ENCODE results near the gene FOXN3.

The FOXN3 gene

DNA sequence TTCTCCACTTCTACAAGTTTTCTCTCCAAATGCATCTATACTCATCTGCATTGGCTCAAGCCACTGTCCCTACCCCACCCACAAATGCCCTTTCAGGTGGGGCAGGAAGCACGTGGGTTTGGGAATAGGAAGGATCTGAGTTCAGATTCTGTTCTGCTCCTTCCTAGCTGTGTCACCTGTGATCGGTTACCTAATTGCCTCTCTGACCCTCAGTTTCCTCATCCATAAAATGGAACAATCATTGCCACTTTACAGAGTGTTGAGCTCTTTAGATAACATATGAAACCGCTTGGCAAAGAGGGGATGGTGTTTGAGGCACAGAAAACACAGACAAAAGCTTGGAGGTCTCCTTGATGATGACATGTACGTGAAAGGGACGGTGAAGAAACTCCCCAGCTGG lies 34.5 kb downstream of the FOXN3 start:
- Histone ChIP-seq H2AFZ (ENCODE audit: low read depth, low read length) (no peak overlapping the region), H3K4me3 (ENCODE audit: low read length) (no peak overlapping the region), H3K9me3 (ENCODE audit: low read length) (peaks cover 10% of the 10 kb centered on the region), H3K27me3 (ENCODE audit: insufficient read depth, low read length) (no peaks in the 10 kb centered on the region), H3K36me3 (ENCODE audit: insufficient read depth, low read length) (no peaks in the 10 kb centered on the region), H3K4me1 (ENCODE audit: insufficient read depth, low read length) (no peaks in the 10 kb centered on the region)

- H3K36me3 ChIP-seq (ENCODE audit: insufficient read depth, low read length) = no peaks in the 10 kb centered on the region
- H3K4me1 ChIP-seq (ENCODE audit: insufficient read depth, low read length) = no peaks in the 10 kb centered on the region
- no peaks in the 10 kb centered on the region for H3K27me3 ChIP-seq (ENCODE audit: insufficient read depth, low read length)
- H3K4me3 ChIP-seq (ENCODE audit: low read length) = no peak overlapping the region
- no peak overlapping the region for H2AFZ ChIP-seq (ENCODE audit: low read depth, low read length)
- H3K9me3 ChIP-seq (ENCODE audit: low read length) = peaks cover 10% of the 10 kb centered on the region
Observed at GRCh38 chr14:89379891-89380820, 36.9 kb downstream of the FOXN3 start.

- no peaks in the 10 kb centered on the region for H3K4me1 ChIP-seq (ENCODE audit: insufficient read depth, low read length)
- no peak overlapping the region for H2AFZ ChIP-seq (ENCODE audit: low read depth, low read length)
- no peaks in the 10 kb centered on the region for H3K27me3 ChIP-seq (ENCODE audit: insufficient read depth, low read length)
- no peaks in the 10 kb centered on the region for H3K36me3 ChIP-seq (ENCODE audit: insufficient read depth, low read length)
- H3K4me3 ChIP-seq (ENCODE audit: low read length) = no peak overlapping the region
- peaks cover 10% of the 10 kb centered on the region for H3K9me3 ChIP-seq (ENCODE audit: low read length)
Observed at GRCh38 chr14:89379006-89379405, 38.0 kb downstream of the FOXN3 start.

- Histone ChIP-seq H3K36me3 (ENCODE audit: insufficient read depth, low read length) (no peaks in the 10 kb centered on the region), H2AFZ (ENCODE audit: low read depth, low read length) (no peak overlapping the region), H3K4me3 (ENCODE audit: low read length) (no peak overlapping the region), H3K27me3 (ENCODE audit: insufficient read depth, low read length) (no peaks in the 10 kb centered on the region), H3K9me3 (ENCODE audit: low read length) (peaks cover 10% of the 10 kb centered on the region), H3K4me1 (ENCODE audit: insufficient read depth, low read length) (no peaks in the 10 kb centered on the region)
Observed at GRCh38 chr14:89378119-89378518, 38.9 kb downstream of the FOXN3 start.

DNA sequence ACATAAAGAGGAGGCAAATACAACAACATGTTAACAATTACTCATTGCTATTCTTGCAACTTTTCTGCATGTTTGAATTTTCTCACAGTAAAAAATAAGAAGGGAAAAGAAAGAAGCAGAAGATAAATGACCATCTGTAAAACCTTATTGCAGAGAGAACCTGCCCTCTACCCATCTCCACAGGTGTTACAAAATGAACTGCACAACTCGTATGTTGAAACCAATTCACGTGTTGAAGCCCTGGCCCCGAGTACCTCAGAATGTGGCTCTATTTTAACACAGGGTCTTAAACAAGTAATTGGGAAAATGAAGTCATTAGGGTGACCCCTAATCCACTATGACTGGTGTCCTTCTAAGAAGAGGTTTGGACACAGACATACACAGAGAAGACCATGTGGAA lies 39.5 kb downstream of the FOXN3 start:
- Histone ChIP-seq H3K36me3 (ENCODE audit: insufficient read depth, low read length) (no peaks in the 10 kb centered on the region), H3K9me3 (ENCODE audit: low read length) (peaks cover 10% of the 10 kb centered on the region), H3K4me1 (ENCODE audit: insufficient read depth, low read length) (no peaks in the 10 kb centered on the region), H2AFZ (ENCODE audit: low read depth, low read length) (no peak overlapping the region), H3K27me3 (ENCODE audit: insufficient read depth, low read length) (no peaks in the 10 kb centered on the region), H3K4me3 (ENCODE audit: low read length) (no peak overlapping the region)

GRCh38 chr14:89374908-89375307 lies 42.1 kb downstream of the FOXN3 start:
- Histone ChIP-seq H2AFZ (ENCODE audit: low read depth, low read length) (no peak overlapping the region), H3K36me3 (ENCODE audit: insufficient read depth, low read length) (no peaks in the 10 kb centered on the region), H3K9me3 (ENCODE audit: low read length) (peaks cover 1% of the 10 kb centered on the region), H3K27me3 (ENCODE audit: insufficient read depth, low read length) (no peaks in the 10 kb centered on the region), H3K4me1 (ENCODE audit: insufficient read depth, low read length) (no peaks in the 10 kb centered on the region), H3K4me3 (ENCODE audit: low read length) (no peak overlapping the region)

DNA sequence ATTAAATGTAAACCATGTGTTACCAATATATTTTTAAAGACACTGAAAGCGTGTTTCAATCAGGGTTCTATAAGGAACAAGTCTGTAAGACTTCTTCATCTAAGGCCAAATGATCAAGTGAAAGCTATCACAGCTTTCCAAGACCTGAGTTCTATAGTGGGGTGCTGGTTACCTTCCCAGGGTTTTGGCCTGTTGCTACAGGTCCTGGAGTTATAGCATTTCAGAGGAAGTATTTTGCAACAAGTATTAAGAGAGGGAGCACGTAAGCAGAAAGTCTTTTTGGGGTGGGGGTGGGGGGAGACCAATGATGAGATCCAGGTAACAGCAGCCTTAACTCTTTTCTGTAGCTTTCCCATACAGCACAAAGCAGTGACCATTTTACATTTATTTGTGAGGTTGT lies 43.8 kb downstream of the FOXN3 start:
- no peaks in the 10 kb centered on the region for H3K4me1 ChIP-seq (ENCODE audit: insufficient read depth, low read length)
- H3K4me3 ChIP-seq (ENCODE audit: low read length) = no peak overlapping the region
- H3K27me3 ChIP-seq (ENCODE audit: insufficient read depth, low read length) = no peaks in the 10 kb centered on the region
- H3K36me3 ChIP-seq (ENCODE audit: insufficient read depth, low read length) = no peaks in the 10 kb centered on the region
- H2AFZ ChIP-seq (ENCODE audit: low read depth, low read length) = no peak overlapping the region
- H3K9me3 ChIP-seq (ENCODE audit: low read length) = no peaks in the 10 kb centered on the region

GRCh38 chr14:89372512-89372883 lies 44.5 kb downstream of the FOXN3 start:
- H3K9me3 ChIP-seq (ENCODE audit: low read length) = no peaks in the 10 kb centered on the region
- H3K27me3 ChIP-seq (ENCODE audit: insufficient read depth, low read length) = no peaks in the 10 kb centered on the region
- H3K4me3 ChIP-seq (ENCODE audit: low read length) = no peak overlapping the region
- no peaks in the 10 kb centered on the region for H3K4me1 ChIP-seq (ENCODE audit: insufficient read depth, low read length)
- no peaks in the 10 kb centered on the region for H3K36me3 ChIP-seq (ENCODE audit: insufficient read depth, low read length)
- H2AFZ ChIP-seq (ENCODE audit: low read depth, low read length) = no peak overlapping the region

- Histone ChIP-seq H3K4me3 (ENCODE audit: low read length) (no peak overlapping the region), H3K9me3 (ENCODE audit: low read length) (no peaks in the 10 kb centered on the region), H3K27me3 (ENCODE audit: insufficient read depth, low read length) (no peaks in the 10 kb centered on the region), H2AFZ (ENCODE audit: low read depth, low read length) (no peak overlapping the region), H3K36me3 (ENCODE audit: insufficient read depth, low read length) (no peaks in the 10 kb centered on the region), H3K4me1 (ENCODE audit: insufficient read depth, low read length) (no peaks in the 10 kb centered on the region)
Observed at GRCh38 chr14:89371585-89372511, 45.2 kb downstream of the FOXN3 start.

DNA sequence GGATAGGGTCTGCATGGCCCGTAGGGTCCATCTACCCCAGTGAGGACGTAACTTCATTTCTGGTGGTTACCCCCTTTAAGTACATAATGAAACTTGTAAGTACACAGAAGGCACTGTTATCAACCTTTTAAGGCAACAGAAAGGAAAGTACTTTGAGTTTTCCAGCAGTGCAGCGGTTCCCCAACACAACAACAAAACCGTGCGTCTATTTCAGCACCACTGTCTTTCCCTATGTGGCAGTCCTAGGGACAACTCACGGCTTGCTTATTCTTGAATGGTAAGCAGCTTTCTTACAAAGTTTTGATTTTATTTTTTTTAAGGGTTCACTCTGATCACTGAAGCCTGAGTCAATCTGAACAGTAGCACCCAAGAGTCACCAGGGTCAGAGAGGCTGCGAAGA lies 46.3 kb downstream of the FOXN3 start:
- Histone ChIP-seq H2AFZ (ENCODE audit: low read depth, low read length) (no peak overlapping the region), H3K27me3 (ENCODE audit: insufficient read depth, low read length) (no peaks in the 10 kb centered on the region), H3K4me3 (ENCODE audit: low read length) (no peak overlapping the region), H3K4me1 (ENCODE audit: insufficient read depth, low read length) (no peaks in the 10 kb centered on the region), H3K36me3 (ENCODE audit: insufficient read depth, low read length) (no peaks in the 10 kb centered on the region), H3K9me3 (ENCODE audit: low read length) (no peaks in the 10 kb centered on the region)

DNA sequence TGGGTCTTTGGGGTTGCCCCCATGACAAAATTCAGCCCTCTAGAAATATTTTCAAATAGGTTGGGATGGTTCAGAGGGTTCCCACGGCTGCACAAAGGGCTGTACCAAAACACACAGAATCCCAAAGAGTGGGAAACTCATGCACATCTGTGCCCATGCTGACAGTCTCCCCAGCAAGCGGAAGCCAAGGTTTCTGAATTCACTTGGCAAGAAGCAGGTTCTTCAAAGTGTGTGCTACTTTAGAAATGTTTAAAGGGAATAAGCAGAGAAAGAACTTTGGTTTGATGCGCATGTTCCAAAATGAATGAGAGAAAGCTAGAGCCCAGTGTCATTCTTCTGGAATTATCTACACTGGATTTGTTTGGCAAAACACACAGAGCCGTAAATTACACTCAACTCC lies 46.7 kb downstream of the FOXN3 start:
- no peaks in the 10 kb centered on the region for H3K27me3 ChIP-seq (ENCODE audit: insufficient read depth, low read length)
- H3K4me3 ChIP-seq (ENCODE audit: low read length) = no peak overlapping the region
- no peaks in the 10 kb centered on the region for H3K9me3 ChIP-seq (ENCODE audit: low read length)
- H3K4me1 ChIP-seq (ENCODE audit: insufficient read depth, low read length) = no peaks in the 10 kb centered on the region
- no peak overlapping the region for H2AFZ ChIP-seq (ENCODE audit: low read depth, low read length)
- no peaks in the 10 kb centered on the region for H3K36me3 ChIP-seq (ENCODE audit: insufficient read depth, low read length)

DNA sequence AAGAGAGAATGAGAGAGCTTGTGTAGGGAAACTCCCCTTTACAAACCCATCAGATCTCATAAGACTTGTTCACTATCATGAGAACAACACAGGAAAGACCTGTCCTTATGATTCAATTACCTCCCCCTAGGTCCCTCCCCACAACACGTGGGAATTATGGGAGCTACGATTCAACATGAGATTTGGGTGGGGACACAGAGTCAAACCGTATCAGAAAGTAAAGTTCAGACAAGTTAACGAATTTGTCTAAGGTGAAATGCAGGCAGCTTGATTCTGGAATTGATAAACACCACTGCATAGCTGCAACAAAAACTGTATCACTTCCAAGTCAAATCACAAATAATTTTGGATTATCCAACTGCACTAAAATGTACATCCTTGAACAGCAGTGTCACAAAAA lies 47.4 kb downstream of the FOXN3 start:
- no peak overlapping the region for H3K4me3 ChIP-seq (ENCODE audit: low read length)
- H3K9me3 ChIP-seq (ENCODE audit: low read length) = no peaks in the 10 kb centered on the region
- no peaks in the 10 kb centered on the region for H3K27me3 ChIP-seq (ENCODE audit: insufficient read depth, low read length)
- H3K36me3 ChIP-seq (ENCODE audit: insufficient read depth, low read length) = no peaks in the 10 kb centered on the region
- H3K4me1 ChIP-seq (ENCODE audit: insufficient read depth, low read length) = no peaks in the 10 kb centered on the region
- H2AFZ ChIP-seq (ENCODE audit: low read depth, low read length) = no peak overlapping the region
